Neuronal stem cell (in vitro differentiated cells): ENCODE measurements around the gene BTRC.

ENCODE experiments used
- DNase-seq: peaks from one replicate; pipeline ENCODE4 v3.0.0-alpha.2; 2013; ENCODE audit warnings: low spot score
- H2AFZ ChIP-seq: one replicate; pipeline ENCODE4 v1.6.1; 2013; ENCODE audit warnings: mild to moderate bottlenecking, low read length, inconsistent platforms
- H2AK5ac ChIP-seq: 2 replicates; pipeline ENCODE4 v1.6.1; 2013; ENCODE audit warnings: low read depth, mild to moderate bottlenecking, inconsistent platforms, low read length, moderate library complexity, mixed read lengths
- H2BK120ac ChIP-seq: 2 replicates; pipeline ENCODE4 v1.6.1; 2013; ENCODE audit warnings: low read depth, mild to moderate bottlenecking, inconsistent platforms, low read length, moderate library complexity, mixed read lengths
- H2BK12ac ChIP-seq: one replicate; pipeline ENCODE4 v1.6.1; 2013; ENCODE audit warnings: low read length, inconsistent platforms
- H2BK15ac ChIP-seq: 2 replicates; pipeline ENCODE4 v1.6.1; 2013; ENCODE audit warnings: mild to moderate bottlenecking, low read length, inconsistent platforms, mixed read lengths
- H2BK5ac ChIP-seq: one replicate; pipeline ENCODE4 v1.6.1; 2013; ENCODE audit warnings: inconsistent platforms, mild to moderate bottlenecking, low read length, moderate library complexity
- H3K14ac ChIP-seq: one replicate; pipeline ENCODE4 v1.6.1; 2013; ENCODE audit warnings: low read length, inconsistent platforms
- H3K18ac ChIP-seq: 2 replicates; pipeline ENCODE4 v1.6.1; 2013; ENCODE audit warnings: low read length, inconsistent platforms
- H3K23ac ChIP-seq: 2 replicates; pipeline ENCODE4 v1.6.1; 2013; ENCODE audit warnings: low read depth, mild to moderate bottlenecking, mixed read lengths, low read length, inconsistent platforms; ENCODE audit not compliant: poor library complexity
- H3K27ac ChIP-seq: replicated peaks from 3 replicates; pipeline ENCODE4 v1.5.1; 2013; ENCODE audit warnings: low read length, inconsistent platforms
- H3K27me3 ChIP-seq, 3 experiments: 2 replicates each; pipeline ENCODE4 v1.6.1; 2013; ENCODE audit warnings: low read length in 3 of 3, mild to moderate bottlenecking in 2 of 3, inconsistent platforms in 1 of 3, low read depth in 1 of 3, mixed read lengths in 1 of 3, moderate library complexity in 1 of 3; ENCODE audit not compliant: control insufficient read depth in 3 of 3, insufficient read depth in 3 of 3
- H3K36me3 ChIP-seq, 2 donors: replicated peaks in 1 of 2; 2 replicates each; pipeline ENCODE4 v1.6.1; 2013; ENCODE audit warnings: low read length in 2 of 2; ENCODE audit not compliant: control insufficient read depth in 2 of 2, insufficient read depth in 2 of 2
- H3K4ac ChIP-seq: 2 replicates; pipeline ENCODE4 v1.6.1; 2013; ENCODE audit warnings: inconsistent platforms, mild to moderate bottlenecking, low read length, moderate library complexity
- H3K4me1 ChIP-seq, 2 donors: 1 replicate in 1 of 2; 2 replicates in 1 of 2; pipeline ENCODE4 v1.6.1; 2013; ENCODE audit warnings: low read length in 2 of 2, low read depth in 1 of 2; ENCODE audit not compliant: control insufficient read depth in 2 of 2, insufficient read depth in 1 of 2
- H3K4me2 ChIP-seq: one replicate; pipeline ENCODE4 v1.6.1; 2013; ENCODE audit warnings: mild to moderate bottlenecking, low read length, inconsistent platforms; ENCODE audit not compliant: insufficient read depth, poor library complexity, severe bottlenecking
- H3K4me3 ChIP-seq, 2 donors: 2 replicates each; pipeline ENCODE4 v1.5.1; 2013; ENCODE audit warnings: low read length in 2 of 2, mild to moderate bottlenecking in 2 of 2, inconsistent platforms in 1 of 2, moderate library complexity in 1 of 2
- H3K79me1 ChIP-seq: one replicate; pipeline ENCODE4 v1.6.1; 2013; ENCODE audit warnings: low read depth, mild to moderate bottlenecking, inconsistent platforms, low read length, moderate library complexity
- H3K9ac ChIP-seq: one replicate; pipeline ENCODE4 v1.6.1; 2013; ENCODE audit warnings: mild to moderate bottlenecking, low read depth, low read length, inconsistent platforms; ENCODE audit not compliant: poor library complexity
- H3K9me3 ChIP-seq, 2 donors: replicated peaks in 1 of 2; 2 replicates each; pipeline versions ENCODE3 to v1.6.1; 2013; ENCODE audit warnings: low read length in 2 of 2, mild to moderate bottlenecking in 2 of 2, inconsistent platforms in 1 of 2, low read depth in 1 of 2, mixed read lengths in 1 of 2, moderate library complexity in 1 of 2; ENCODE audit not compliant: control insufficient read depth in 2 of 2, insufficient read depth in 1 of 2
- H4K8ac ChIP-seq: one replicate; pipeline ENCODE4 v1.6.1; 2013; ENCODE audit warnings: low read depth, mild to moderate bottlenecking, inconsistent platforms, low read length, moderate library complexity
- H4K91ac ChIP-seq: one replicate; pipeline ENCODE4 v1.6.1; 2013; ENCODE audit warnings: low read length, low read depth, mild to moderate bottlenecking, inconsistent platforms; ENCODE audit not compliant: poor library complexity
- WGBS, 2 donors: extraction: QIAGEN DNeasy Blood & Tissue Kit; methylation state at CpG; one replicate each; pipeline ENCODE4 v1.1.7; 2013; ENCODE audit warnings: missing lambda C conversion rate in 2 of 2, mixed read lengths in 1 of 2; ENCODE audit not compliant: insufficient read length in 2 of 2, insufficient replicate concordance in 1 of 2; ENCODE audit errors: extremely low coverage in 2 of 2; 5-methylcytosine and 5-hydroxymethylcytosine counted together

Gene BTRC

DNA sequence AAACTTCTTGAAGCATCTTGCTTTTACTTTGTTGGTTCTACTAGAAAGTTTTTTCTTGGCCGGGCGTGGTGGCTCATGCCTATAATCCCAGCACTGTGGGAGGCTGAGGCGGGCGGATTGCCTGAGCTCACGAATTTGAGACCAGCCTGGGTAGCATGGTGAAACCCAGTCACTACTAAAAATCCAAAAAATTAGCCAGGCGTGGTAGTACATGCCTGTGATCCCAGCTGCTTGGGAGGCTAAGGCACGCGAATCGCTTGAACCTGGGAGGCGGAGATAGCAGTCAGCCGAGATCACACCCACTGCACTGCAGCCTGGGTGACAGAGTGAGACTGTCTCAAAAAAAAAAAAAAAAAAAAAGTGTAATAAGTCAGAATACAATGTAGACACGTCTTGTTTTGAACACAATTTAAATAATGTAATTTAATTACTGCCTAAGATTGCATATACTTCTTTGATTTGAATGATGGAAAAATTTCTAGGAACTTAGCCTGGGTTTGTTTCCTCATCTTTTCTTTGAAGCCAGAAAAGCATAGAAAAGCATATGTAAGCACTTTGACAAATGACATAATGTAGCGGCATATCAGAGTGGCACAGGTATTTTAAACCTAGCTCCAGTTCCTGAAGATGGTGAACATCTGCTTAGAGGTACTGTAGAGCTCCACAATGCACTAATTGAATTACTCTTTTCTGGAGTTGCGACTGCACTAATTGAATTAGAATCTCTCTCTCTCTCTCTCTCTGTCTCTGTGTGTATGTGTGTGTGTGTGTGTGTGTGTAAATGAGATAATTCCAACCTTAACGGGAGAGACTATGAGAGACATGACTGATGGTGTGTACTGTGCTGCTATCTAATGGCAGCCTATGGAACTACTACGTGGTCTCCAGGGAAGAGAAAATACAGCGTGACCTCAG lies 87.8 kb downstream of the BTRC start:
- peak; percentile 65 for DNase-seq
- H3K27ac ChIP-seq, result no peak overlapping the region
- H3K4ac ChIP-seq, result no peak overlapping the region
- H3K23ac ChIP-seq, result no peak overlapping the region
- H3K9me3 ChIP-seq, result no peaks in the 10 kb centered on the region
- no CpG with 5 or more reads among the region's 17 CpGs for WGBS, 2 donors
- peaks cover 6 to 12% of the 10 kb centered on the region in 2 donors for H3K4me1 ChIP-seq
- no peak overlapping the region for H3K18ac ChIP-seq
- no peak overlapping the region for H4K91ac ChIP-seq
- H3K4me3 ChIP-seq, result no peak overlapping the region
- H2BK5ac ChIP-seq, result no peak overlapping the region
- no peak overlapping the region for H4K8ac ChIP-seq
- H2AK5ac ChIP-seq, result no peak overlapping the region
- no peak overlapping the region for H2BK120ac ChIP-seq
- no peaks in the 10 kb centered on the region for H3K79me1 ChIP-seq
- no peaks in the 10 kb centered on the region for H3K36me3 ChIP-seq
- H3K4me2 ChIP-seq, result no peak overlapping the region
- H3K27me3 ChIP-seq, result peaks cover 0 to 13% (median 0%) of the 10 kb centered on the region in 3 experiments
- H2AFZ ChIP-seq, result no peak overlapping the region
- H2BK12ac ChIP-seq, result no peak overlapping the region
- H3K9ac ChIP-seq, result no peak overlapping the region
- no peak overlapping the region for H3K14ac ChIP-seq
- H2BK15ac ChIP-seq, result no peak overlapping the region

GRCh38 chr10:101442456-101442800 lies 88.5 kb downstream of the BTRC start:
- Histone ChIP-seq H3K4me3 (no peak overlapping the region), H3K4ac (no peak overlapping the region), H2BK5ac (no peak overlapping the region), H2AK5ac (no peak overlapping the region), H3K9ac (no peak overlapping the region), H2BK15ac (no peak overlapping the region), H3K4me2 (no peak overlapping the region), H3K23ac (no peak overlapping the region), H3K36me3 (no peaks in the 10 kb centered on the region), H3K27ac (no peak overlapping the region), H4K91ac (no peak overlapping the region), H2BK12ac (no peak overlapping the region), H3K9me3 (no peaks in the 10 kb centered on the region), H2BK120ac (no peak overlapping the region), H3K18ac (no peak overlapping the region), H4K8ac (no peak overlapping the region), H3K79me1 (no peaks in the 10 kb centered on the region), H3K27me3 (peaks cover 0 to 13% (median 0%) of the 10 kb centered on the region in 3 experiments), H2AFZ (no peak overlapping the region), H3K4me1 (peaks cover 9 to 17% of the 10 kb centered on the region in 2 donors), H3K14ac (no peak overlapping the region)
- no peak for DNase-seq
- no CpG with 5 or more reads among the region's 3 CpGs for WGBS, 2 donors

DNA sequence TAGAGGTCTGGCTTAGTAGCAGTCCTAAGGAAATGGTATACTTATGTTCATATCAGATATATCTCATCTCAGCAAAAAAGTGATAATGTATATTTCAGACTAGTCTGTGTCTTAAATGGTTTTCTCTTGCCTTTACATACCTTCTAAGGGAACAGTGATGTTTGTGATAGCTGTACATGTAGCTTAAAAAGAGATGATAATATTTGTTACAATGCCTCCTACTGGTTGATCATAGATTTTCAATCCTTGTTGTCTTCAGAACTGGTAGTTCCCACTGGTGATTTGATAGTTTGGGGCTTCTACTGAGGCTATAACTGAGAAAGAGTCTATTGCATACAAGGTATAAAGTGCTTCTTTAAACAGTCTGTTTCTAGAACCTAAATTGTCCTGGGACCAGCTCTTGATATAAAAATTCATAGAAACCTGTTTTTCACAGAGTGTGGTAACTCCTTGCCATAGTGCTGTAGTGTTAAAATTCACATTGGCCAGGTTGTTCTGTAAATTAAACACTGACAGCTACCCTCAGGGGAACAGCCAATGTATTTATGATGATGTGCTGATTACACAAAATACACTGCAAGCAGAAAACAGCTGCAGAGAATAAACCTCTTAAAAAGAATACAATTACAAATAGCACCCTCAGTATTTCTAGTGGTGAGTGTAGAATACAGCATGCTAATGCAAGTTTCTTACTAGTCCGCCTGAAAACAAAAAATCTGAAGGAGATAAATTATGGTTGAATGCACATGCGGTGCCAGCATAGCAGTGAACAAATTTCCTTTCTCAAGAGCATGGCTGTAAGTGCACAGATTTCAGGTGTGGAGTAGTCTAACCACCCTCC lies 90.3 kb downstream of the BTRC start:
- no peak overlapping the region for H2BK15ac ChIP-seq
- no peak overlapping the region for H2AFZ ChIP-seq
- H3K4me3 ChIP-seq, result no peak overlapping the region
- H3K27me3 ChIP-seq, result peaks cover 0 to 13% (median 0%) of the 10 kb centered on the region in 3 experiments
- no peak for DNase-seq
- H3K9me3 ChIP-seq, result no peaks in the 10 kb centered on the region
- H2BK120ac ChIP-seq, result no peak overlapping the region
- H3K18ac ChIP-seq, result no peak overlapping the region
- H4K91ac ChIP-seq, result no peak overlapping the region
- no peak overlapping the region for H3K27ac ChIP-seq
- no peak overlapping the region for H3K23ac ChIP-seq
- no peaks in the 10 kb centered on the region for H3K36me3 ChIP-seq
- H3K4ac ChIP-seq, result no peak overlapping the region
- no peak overlapping the region for H2AK5ac ChIP-seq
- H3K79me1 ChIP-seq, result no peaks in the 10 kb centered on the region
- no peak overlapping the region for H2BK5ac ChIP-seq
- no peak overlapping the region for H4K8ac ChIP-seq
- H3K9ac ChIP-seq, result no peak overlapping the region
- peaks cover 7 to 17% of the 10 kb centered on the region in 2 donors for H3K4me1 ChIP-seq
- WGBS, 2 donors, result no CpG with 5 or more reads among the region's 2 CpGs
- H2BK12ac ChIP-seq, result no peak overlapping the region
- no peak overlapping the region for H3K4me2 ChIP-seq
- H3K14ac ChIP-seq, result no peak overlapping the region

GRCh38 chr10:101446071-101446470 lies 92.1 kb downstream of the BTRC start:
- Histone ChIP-seq H2AFZ (no peak overlapping the region), H2BK15ac (no peak overlapping the region), H3K9ac (no peak overlapping the region), H3K27ac (no peak overlapping the region), H3K4me1 (peaks cover 7 to 17% of the 10 kb centered on the region in 2 donors), H3K4me3 (no peak overlapping the region), H3K18ac (no peak overlapping the region), H2BK5ac (no peak overlapping the region), H4K91ac (no peak overlapping the region), H3K79me1 (no peaks in the 10 kb centered on the region), H2BK120ac (no peak overlapping the region), H3K9me3 (no peaks in the 10 kb centered on the region), H3K4ac (no peak overlapping the region), H2BK12ac (no peak overlapping the region), H3K36me3 (no peaks in the 10 kb centered on the region), H4K8ac (no peak overlapping the region), H2AK5ac (no peak overlapping the region), H3K14ac (no peak overlapping the region), H3K23ac (no peak overlapping the region), H3K4me2 (no peak overlapping the region), H3K27me3 (peaks cover 0 to 18% (median 0%) of the 10 kb centered on the region in 3 experiments)
- DNase-seq, result no peak
- WGBS, 2 donors, result no CpG with 5 or more reads among the region's 2 CpGs
